ENCODE measurements around the gene DUS4L.

The DUS4L gene

GRCh38 chr7:107559864-107560263 is 3.9 kb upstream of the DUS4L start:
- DNase-seq (no peak), ATAC-seq (replicated peaks) (no peak)
- Mint-ChIP-seq H3K27ac (no peak overlapping the region), H3K4me1 (ENCODE audit: low read depth in 2 of 2) (peaks cover 34 to 59% of the 10 kb centered on the region in 2 donors), H3K27me3 (no peaks in the 10 kb centered on the region), H3K36me3 (ENCODE audit: insufficient read depth) (peaks cover 25% of the 10 kb centered on the region), H3K9me3 (no peaks in the 10 kb centered on the region), H3K4me3 (no peak overlapping the region)

- peak; percentile 51 for ATAC-seq (replicated peaks)
- peak overlapping the region; percentile 62 to 97 for H3K27ac Mint-ChIP-seq
- no peaks in the 10 kb centered on the region for H3K27me3 Mint-ChIP-seq
- peak in 1 of 3 experiments; percentile 7 for DNase-seq
- no peaks in the 10 kb centered on the region for H3K9me3 Mint-ChIP-seq
- H3K36me3 Mint-ChIP-seq (ENCODE audit: insufficient read depth), result peaks cover 14% of the 10 kb centered on the region
- H3K4me3 Mint-ChIP-seq, result peak overlapping the region; percentile 0 to 88
- H3K4me1 Mint-ChIP-seq (ENCODE audit: low read depth in 2 of 2), result peaks cover 39 to 60% of the 10 kb centered on the region in 2 donors
These were observed 2.8 kb upstream of the DUS4L start for GRCh38 chr7:107560898-107561516.

- H3K4me3 Mint-ChIP-seq, result peak overlapping the region; percentile 85 to 88
- H3K27ac Mint-ChIP-seq, result peak overlapping the region; percentile 93 to 97
- ATAC-seq (replicated peaks) (peak; percentile 39), DNase-seq (no peak)
- H3K4me1 Mint-ChIP-seq (ENCODE audit: low read depth in 2 of 2), result peaks cover 40 to 56% of the 10 kb centered on the region in 2 donors
- H3K9me3 Mint-ChIP-seq, result no peaks in the 10 kb centered on the region
- H3K27me3 Mint-ChIP-seq, result no peaks in the 10 kb centered on the region
- peaks cover 7% of the 10 kb centered on the region for H3K36me3 Mint-ChIP-seq (ENCODE audit: insufficient read depth)
These were observed 543 bp upstream of the DUS4L start for GRCh38 chr7:107563081-107563774.

- peak overlapping the region; percentile 85 to 88 for H3K4me3 Mint-ChIP-seq
- ATAC-seq (replicated peaks) (no peak), DNase-seq (no peak)
- peak overlapping the region; percentile 93 to 97 for H3K27ac Mint-ChIP-seq
- H3K36me3 Mint-ChIP-seq (ENCODE audit: insufficient read depth), result peaks cover 3% of the 10 kb centered on the region
- peaks cover 33 to 47% of the 10 kb centered on the region in 2 donors for H3K4me1 Mint-ChIP-seq (ENCODE audit: low read depth in 2 of 2)
- H3K9me3 Mint-ChIP-seq, result no peaks in the 10 kb centered on the region
- H3K27me3 Mint-ChIP-seq, result no peaks in the 10 kb centered on the region
These were observed 955 bp downstream of the DUS4L start for GRCh38 chr7:107564553-107565298.

GRCh38 chr7:107570298-107570697 is 6.5 kb downstream of the DUS4L start:
- H3K9me3 Mint-ChIP-seq, result no peaks in the 10 kb centered on the region
- no peak for ATAC-seq (replicated peaks)

GRCh38 chr7:107573537-107573936 is 9.8 kb downstream of the DUS4L start:
- H3K27ac Mint-ChIP-seq, result no peak overlapping the region
- DNase-seq (no peak), ATAC-seq (replicated peaks) (no peak)
- no peak overlapping the region for H3K4me3 Mint-ChIP-seq
- no peaks in the 10 kb centered on the region for H3K4me1 Mint-ChIP-seq (ENCODE audit: low read depth in 2 of 2)
- H3K27me3 Mint-ChIP-seq, result no peaks in the 10 kb centered on the region
- H3K36me3 Mint-ChIP-seq (ENCODE audit: insufficient read depth), result peaks cover 5% of the 10 kb centered on the region
- no peaks in the 10 kb centered on the region for H3K9me3 Mint-ChIP-seq

More at GRCh38 chr7:107570298-107570697, 6.5 kb downstream of the DUS4L start:
- Mint-ChIP-seq H3K36me3 (ENCODE audit: insufficient read depth) (peaks cover 4% of the 10 kb centered on the region), H3K4me3 (no peak overlapping the region), H3K27me3 (no peaks in the 10 kb centered on the region), H3K27ac (no peak overlapping the region), H3K4me1 (ENCODE audit: low read depth in 2 of 2) (peaks cover 3 to 4% of the 10 kb centered on the region in 2 donors)
- no peak for DNase-seq

- Mint-ChIP-seq H3K27me3 (no peaks in the 10 kb centered on the region), H3K27ac (peak overlapping the region; percentile 79 to 92), H3K4me3 (peak overlapping the region; percentile 81 to 87), H3K36me3 (ENCODE audit: insufficient read depth) (peaks cover 5% of the 10 kb centered on the region), H3K9me3 (no peaks in the 10 kb centered on the region), H3K4me1 (ENCODE audit: low read depth in 2 of 2) (peaks cover 9 to 11% of the 10 kb centered on the region in 2 donors)
- no peak for DNase-seq
- no peak for ATAC-seq (replicated peaks)
These were observed 15.7 kb downstream of the DUS4L start for GRCh38 chr7:107579554-107579884.

- Mint-ChIP-seq H3K4me1 (ENCODE audit: low read depth in 2 of 2) (peaks cover 9 to 11% of the 10 kb centered on the region in 2 donors), H3K36me3 (ENCODE audit: insufficient read depth) (peaks cover 5% of the 10 kb centered on the region), H3K27ac (peak within 1 kb of the TSS; percentile 79 to 92), H3K4me3 (peak within 1 kb of the TSS; percentile 81 to 87), H3K27me3 (no peaks in the 10 kb centered on the region), H3K9me3 (no peaks in the 10 kb centered on the region)
- ATAC-seq (replicated peaks) (peak; percentile 96), DNase-seq (peak; percentile 56 to 62 (median 62))
These were observed 16.3 kb downstream of the DUS4L start, which contains the start of gene BCAP29 for GRCh38 chr7:107579885-107580715. BCAP29 (plus strand) TSS chr7:107580246; CDS start chr7:107580773, 527 bp downstream.

- DNase-seq (no peak), ATAC-seq (replicated peaks) (no peak)
- H3K4me3 Mint-ChIP-seq, result peak overlapping the region; percentile 81 to 87
- peaks cover 5% of the 10 kb centered on the region for H3K36me3 Mint-ChIP-seq (ENCODE audit: insufficient read depth)
- peaks cover 9 to 11% of the 10 kb centered on the region in 2 donors for H3K4me1 Mint-ChIP-seq (ENCODE audit: low read depth in 2 of 2)
- H3K27ac Mint-ChIP-seq, result peak overlapping the region; percentile 79 to 92
- no peaks in the 10 kb centered on the region for H3K27me3 Mint-ChIP-seq
- H3K9me3 Mint-ChIP-seq, result no peaks in the 10 kb centered on the region
These were observed 17.1 kb downstream of the DUS4L start for GRCh38 chr7:107580716-107581383.

- H3K4me1 Mint-ChIP-seq (ENCODE audit: low read depth in 2 of 2), result peaks cover 9 to 11% of the 10 kb centered on the region in 2 donors
- H3K9me3 Mint-ChIP-seq, result no peaks in the 10 kb centered on the region
- ATAC-seq (replicated peaks) (no peak), DNase-seq (no peak)
- H3K27me3 Mint-ChIP-seq, result no peaks in the 10 kb centered on the region
- peaks cover 5% of the 10 kb centered on the region for H3K36me3 Mint-ChIP-seq (ENCODE audit: insufficient read depth)
- H3K4me3 Mint-ChIP-seq, result peak overlapping the region; percentile 81 to 87
- peak overlapping the region in 1 of 2 donors; percentile 92 for H3K27ac Mint-ChIP-seq
These were observed 17.7 kb downstream of the DUS4L start for GRCh38 chr7:107581387-107582013.

- no peak overlapping the region for H3K4me3 Mint-ChIP-seq
- ATAC-seq (replicated peaks), result no peak
- no peak for DNase-seq
- H3K27ac Mint-ChIP-seq, result no peak overlapping the region
- H3K4me1 Mint-ChIP-seq (ENCODE audit: low read depth in 2 of 2), result peaks cover 9 to 11% of the 10 kb centered on the region in 2 donors
- peaks cover 5% of the 10 kb centered on the region for H3K36me3 Mint-ChIP-seq (ENCODE audit: insufficient read depth)
- no peaks in the 10 kb centered on the region for H3K9me3 Mint-ChIP-seq
- no peaks in the 10 kb centered on the region for H3K27me3 Mint-ChIP-seq
These were observed 19.1 kb downstream of the DUS4L start for GRCh38 chr7:107582875-107583274.

- H3K36me3 Mint-ChIP-seq (ENCODE audit: insufficient read depth), result peaks cover 3% of the 10 kb centered on the region
- H3K27me3 Mint-ChIP-seq, result no peaks in the 10 kb centered on the region
- H3K9me3 Mint-ChIP-seq, result no peaks in the 10 kb centered on the region
- ATAC-seq (replicated peaks), result no peak
- peaks cover 9 to 11% of the 10 kb centered on the region in 2 donors for H3K4me1 Mint-ChIP-seq (ENCODE audit: low read depth in 2 of 2)
- DNase-seq, result no peak
- H3K27ac Mint-ChIP-seq, result no peak overlapping the region
- H3K4me3 Mint-ChIP-seq, result no peak overlapping the region
These were observed 20.9 kb downstream of the DUS4L start for GRCh38 chr7:107584716-107585115.
